Adrenal gland (tissue), 5 donors: ENCODE data around the gene CEPT1.

Source experiments
- CTCF ChIP-seq, 6 experiments: fragments of 450-650 bp in 4 of 6; fragments of 200-600 bp in 2 of 6; sonication (generic) in 1 of 6; IDR thresholded peaks; 1 replicate in 5 of 6; 2 replicates in 1 of 6; pipeline versions ENCODE4 v1.5.1 to v1.8.0; 2016 to 2021; ENCODE audit warnings: antibody characterized with exemption in 6 of 6, mild to moderate bottlenecking in 2 of 6, moderate library complexity in 1 of 6
- POLR2A ChIP-seq, 2 donors: fragments of 450-650 bp; IDR thresholded peaks; one replicate each; pipeline ENCODE4 v1.6.1; 2017; ENCODE audit warnings: antibody characterized with exemption in 2 of 2, mild to moderate bottlenecking in 2 of 2, moderate library complexity in 1 of 2
- donor health status: DM: no; HTN: no; CAD: no.

GRCh38 chr1:111176678-111177077 is 36.7 kb downstream of the CEPT1 start:
- no peak for TF ChIP-seq CTCF (IDR thresholded peaks at IDR 0.05)
- TF ChIP-seq POLR2A (IDR thresholded peaks at IDR 0.05): no peak
